ENCODE measurements around the gene FAF1. TPM values are rescaled to one million over a fixed set of nuclear protein-coding genes. Genes with fewer than 3 reads are reported as not detected.
A peak's percentile ranks its signal among the peaks of the same experiment; 100 is the strongest.

Gene FAF1
- total and polyA plus RNA-seq, 8 donors, result 47.4 to 58.3 (median 53.2) TPM

GRCh38 chr1:50426108-50426700 lies 533.9 kb downstream of the FAF1 start:
- ATAC-seq (no peak), DNase-seq (no peak)
- no peaks in the 10 kb centered on the region for H3K36me3 ChIP-seq
- H3K4me3 ChIP-seq, result no peak overlapping the region
- H3K27ac ChIP-seq, result no peak overlapping the region
- TF ChIP-seq, protein P1, sequence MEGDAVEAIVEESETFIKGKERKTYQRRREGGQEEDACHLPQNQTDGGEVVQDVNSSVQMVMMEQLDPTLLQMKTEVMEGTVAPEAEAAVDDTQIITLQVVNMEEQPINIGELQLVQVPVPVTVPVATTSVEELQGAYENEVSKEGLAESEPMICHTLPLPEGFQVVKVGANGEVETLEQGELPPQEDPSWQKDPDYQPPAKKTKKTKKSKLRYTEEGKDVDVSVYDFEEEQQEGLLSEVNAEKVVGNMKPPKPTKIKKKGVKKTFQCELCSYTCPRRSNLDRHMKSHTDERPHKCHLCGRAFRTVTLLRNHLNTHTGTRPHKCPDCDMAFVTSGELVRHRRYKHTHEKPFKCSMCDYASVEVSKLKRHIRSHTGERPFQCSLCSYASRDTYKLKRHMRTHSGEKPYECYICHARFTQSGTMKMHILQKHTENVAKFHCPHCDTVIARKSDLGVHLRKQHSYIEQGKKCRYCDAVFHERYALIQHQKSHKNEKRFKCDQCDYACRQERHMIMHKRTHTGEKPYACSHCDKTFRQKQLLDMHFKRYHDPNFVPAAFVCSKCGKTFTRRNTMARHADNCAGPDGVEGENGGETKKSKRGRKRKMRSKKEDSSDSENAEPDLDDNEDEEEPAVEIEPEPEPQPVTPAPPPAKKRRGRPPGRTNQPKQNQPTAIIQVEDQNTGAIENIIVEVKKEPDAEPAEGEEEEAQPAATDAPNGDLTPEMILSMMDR (IDR thresholded peaks at IDR 0.05), result no peak
- intact Hi-C loops (cut with DNase I), result no loop called here
- peaks cover 11 to 51% of the 10 kb centered on the region in 2 donors for H3K4me1 ChIP-seq
- no peaks in the 10 kb centered on the region for H3K9me3 ChIP-seq
- peaks cover 100% of the 10 kb centered on the region in 2 donors for H3K27me3 ChIP-seq

DNA sequence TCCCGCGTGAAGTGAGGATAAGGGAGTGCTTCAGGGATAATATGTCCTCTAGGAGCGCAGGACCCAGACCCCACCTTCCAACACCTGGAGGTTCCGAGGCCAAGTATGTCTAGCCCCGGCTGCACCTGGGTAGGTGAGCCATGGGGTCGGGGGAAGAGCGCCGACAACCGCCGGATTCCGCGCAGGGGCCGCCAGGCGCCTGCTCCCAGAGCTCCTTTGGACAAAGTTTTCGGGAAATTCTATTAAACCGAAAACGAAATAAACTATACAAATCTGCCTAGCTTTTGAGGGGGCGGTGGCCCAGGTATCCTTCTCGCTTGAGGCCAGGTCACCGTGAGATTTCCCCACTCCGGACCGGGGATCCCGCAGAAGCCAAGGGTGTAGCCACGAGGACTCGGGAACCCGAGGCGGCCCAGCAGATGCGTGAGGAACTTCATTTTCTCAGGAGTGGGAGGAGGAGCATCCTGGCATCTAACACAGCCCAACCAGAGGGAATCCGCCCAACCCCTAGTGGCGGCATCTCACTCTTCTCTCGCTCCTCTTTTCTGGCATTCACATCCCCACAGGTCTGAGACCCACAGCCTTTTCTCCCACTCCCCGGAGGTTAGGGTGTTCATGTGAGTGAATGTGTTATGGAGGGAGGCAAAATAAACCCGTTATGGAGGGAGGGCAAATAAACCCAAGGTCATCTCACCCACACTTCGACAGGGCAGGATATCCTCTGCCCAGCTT lies 534.5 kb downstream of the FAF1 start:
- ATAC-seq (no peak), DNase-seq (no peak)
- Histone ChIP-seq H3K4me3 (no peak overlapping the region), H3K4me1 (peaks cover 11 to 58% of the 10 kb centered on the region in 2 donors), H3K9me3 (no peaks in the 10 kb centered on the region), H3K36me3 (no peaks in the 10 kb centered on the region), H3K27ac (no peak overlapping the region), H3K27me3 (peaks cover 100% of the 10 kb centered on the region in 2 donors)
- intact Hi-C loops (cut with DNase I), result no loop called here
- TF ChIP-seq, protein P1 (IDR thresholded peaks at IDR 0.05), result no peak

- H3K4me1 ChIP-seq, result peaks cover 11 to 62% of the 10 kb centered on the region in 2 donors
- H3K4me3 ChIP-seq, result peak overlapping the region in 1 of 2 donors; percentile 26
- no peak for DNase-seq
Measured at GRCh38 chr1:50424884-50425375, 535.1 kb downstream of the FAF1 start.

GRCh38 chr1:50424045-50424883 lies 535.8 kb downstream of the FAF1 start:
- ATAC-seq (no peak), DNase-seq (no peak)
- no peak overlapping the region for H3K27ac ChIP-seq
- H3K4me3 ChIP-seq, result peak overlapping the region in 1 of 2 donors; percentile 26
- H3K36me3 ChIP-seq, result no peaks in the 10 kb centered on the region
- TF ChIP-seq, protein P1 (IDR thresholded peaks at IDR 0.05), result no peak
- H3K4me1 ChIP-seq, result peaks cover 11 to 66% of the 10 kb centered on the region in 2 donors
- peaks cover 100% of the 10 kb centered on the region in 2 donors for H3K27me3 ChIP-seq
- H3K9me3 ChIP-seq, result no peaks in the 10 kb centered on the region
- intact Hi-C loops (cut with DNase I), result no loop called here

More at GRCh38 chr1:50424884-50425375, 535.1 kb downstream of the FAF1 start:
- Histone ChIP-seq H3K27ac (no peak overlapping the region), H3K36me3 (no peaks in the 10 kb centered on the region), H3K9me3 (no peaks in the 10 kb centered on the region), H3K27me3 (peaks cover 100% of the 10 kb centered on the region in 2 donors)
- ATAC-seq, result no peak
- intact Hi-C loops (cut with DNase I), result no loop called here
- TF ChIP-seq, protein P1 (IDR thresholded peaks at IDR 0.05), result no peak
